Activated naive CD4-positive, alpha-beta T cell treated with anti-CD3 and anti-CD28 coated beads, Interleukin-2, amount 10 ng/mL, durations not matched to agents 7 days and 5 days (primary cell): ENCODE results near the gene GATA6.
A peak's percentile ranks its signal among the peaks of the same experiment; 100 is the strongest.

Experiments used
- CTCF ChIA-PET: fragments of 350-600 bp; sonication (Branson Sonifier 250); formaldehyde crosslinking; loops from one replicate; lab custom pipeline; 2021; ENCODE audit warnings: antibody characterized with exemption; lab: Charles Lee
- DNase-seq: peaks from one replicate; pipeline ENCODE4 v3.0.0-alpha.2; 2020
- H3K27ac Mint-ChIP-seq: one replicate; pipeline ENCODE4 v1.8.0; 2021; ENCODE audit warnings: mild to moderate bottlenecking, moderate library complexity, mixed read lengths
- H3K27me3 Mint-ChIP-seq: one replicate; pipeline ENCODE4 v1.8.0; 2021; ENCODE audit warnings: mild to moderate bottlenecking, mixed read lengths
- H3K36me3 Mint-ChIP-seq: one replicate; pipeline ENCODE4 v1.8.0; 2021; ENCODE audit warnings: mixed read lengths
- H3K4me1 Mint-ChIP-seq: one replicate; pipeline ENCODE4 v1.8.0; 2021; ENCODE audit warnings: mixed read lengths
- H3K4me3 Mint-ChIP-seq: one replicate; pipeline ENCODE4 v1.8.0; 2021; ENCODE audit warnings: mild to moderate bottlenecking, moderate library complexity, mixed read lengths
- H3K9me3 Mint-ChIP-seq: one replicate; pipeline ENCODE4 v1.8.0; 2021; ENCODE audit warnings: mixed read lengths

Gene GATA6

GRCh38 chr18:22159014-22159413 is 10.4 kb upstream of the GATA6 start:
- Mint-ChIP-seq H3K9me3 (no peaks in the 10 kb centered on the region), H3K27me3 (peaks cover 29% of the 10 kb centered on the region), H3K4me3 (no peak overlapping the region), H3K27ac (no peak overlapping the region), H3K4me1 (no peaks in the 10 kb centered on the region), H3K36me3 (no peaks in the 10 kb centered on the region)
- no peak for DNase-seq
- CTCF ChIA-PET = no interaction called here

GRCh38 chr18:22161090-22161489 is 8.3 kb upstream of the GATA6 start:
- no peaks in the 10 kb centered on the region for H3K9me3 Mint-ChIP-seq
- H3K4me1 Mint-ChIP-seq = no peaks in the 10 kb centered on the region
- H3K27ac Mint-ChIP-seq = no peak overlapping the region
- DNase-seq = no peak
- H3K36me3 Mint-ChIP-seq = no peaks in the 10 kb centered on the region
- CTCF ChIA-PET = interaction anchor here (0.6 kb wide), 1 partner anchor 10 kb away, joined by 5 read pairs; no protein-coding TSS in a partner anchor
- no peak overlapping the region for H3K4me3 Mint-ChIP-seq
- H3K27me3 Mint-ChIP-seq = peaks cover 50% of the 10 kb centered on the region

GRCh38 chr18:22163416-22164161 is 5.8 kb upstream of the GATA6 start:
- DNase-seq = no peak
- CTCF ChIA-PET = no interaction called here
- Mint-ChIP-seq H3K4me1 (peaks cover 5% of the 10 kb centered on the region), H3K9me3 (no peaks in the 10 kb centered on the region), H3K27ac (no peak overlapping the region), H3K4me3 (no peak overlapping the region), H3K36me3 (peaks cover 2% of the 10 kb centered on the region), H3K27me3 (peaks cover 71% of the 10 kb centered on the region)

GRCh38 chr18:22164337-22165048 is 4.9 kb upstream of the GATA6 start:
- no peak for DNase-seq
- H3K9me3 Mint-ChIP-seq = no peaks in the 10 kb centered on the region
- peaks cover 9% of the 10 kb centered on the region for H3K4me1 Mint-ChIP-seq
- H3K27ac Mint-ChIP-seq = no peak overlapping the region
- CTCF ChIA-PET = no interaction called here
- peaks cover 80% of the 10 kb centered on the region for H3K27me3 Mint-ChIP-seq
- H3K36me3 Mint-ChIP-seq = peaks cover 3% of the 10 kb centered on the region
- H3K4me3 Mint-ChIP-seq = no peak overlapping the region

GRCh38 chr18:22165049-22165602 is 4.3 kb upstream of the GATA6 start:
- Mint-ChIP-seq H3K9me3 (no peaks in the 10 kb centered on the region), H3K36me3 (peaks cover 5% of the 10 kb centered on the region), H3K4me3 (no peak overlapping the region), H3K27me3 (peaks cover 83% of the 10 kb centered on the region), H3K4me1 (peaks cover 13% of the 10 kb centered on the region), H3K27ac (no peak overlapping the region)
- CTCF ChIA-PET = no interaction called here
- DNase-seq = no peak

GRCh38 chr18:22165603-22166068 is 3.8 kb upstream of the GATA6 start:
- H3K4me1 Mint-ChIP-seq = peaks cover 18% of the 10 kb centered on the region
- H3K36me3 Mint-ChIP-seq = peaks cover 8% of the 10 kb centered on the region
- H3K9me3 Mint-ChIP-seq = no peaks in the 10 kb centered on the region
- CTCF ChIA-PET = no interaction called here
- H3K27ac Mint-ChIP-seq = no peak overlapping the region
- H3K27me3 Mint-ChIP-seq = peaks cover 88% of the 10 kb centered on the region
- H3K4me3 Mint-ChIP-seq = no peak overlapping the region
- DNase-seq = no peak

- no peak for DNase-seq
- CTCF ChIA-PET = interaction anchor here (0.6 kb wide), 1 partner anchor 11 kb away, joined by 4 read pairs; no protein-coding TSS in a partner anchor
- Mint-ChIP-seq H3K9me3 (no peaks in the 10 kb centered on the region), H3K4me3 (no peak overlapping the region), H3K27ac (peak overlapping the region; percentile 37), H3K27me3 (peaks cover 94% of the 10 kb centered on the region), H3K36me3 (peaks cover 8% of the 10 kb centered on the region), H3K4me1 (peaks cover 20% of the 10 kb centered on the region)
Observed at GRCh38 chr18:22166069-22166950, 3.1 kb upstream of the GATA6 start.

GRCh38 chr18:22167091-22167470 is 2.3 kb upstream of the GATA6 start:
- no peaks in the 10 kb centered on the region for H3K9me3 Mint-ChIP-seq
- H3K27ac Mint-ChIP-seq = peak overlapping the region; percentile 24
- no peak for DNase-seq
- H3K4me3 Mint-ChIP-seq = no peak overlapping the region
- peaks cover 8% of the 10 kb centered on the region for H3K36me3 Mint-ChIP-seq
- H3K27me3 Mint-ChIP-seq = peaks cover 92% of the 10 kb centered on the region
- peaks cover 20% of the 10 kb centered on the region for H3K4me1 Mint-ChIP-seq
- CTCF ChIA-PET = interaction anchor here (0.6 kb wide), 1 partner anchor 12 kb away, joined by 4 read pairs; no protein-coding TSS in a partner anchor

- peaks cover 8% of the 10 kb centered on the region for H3K36me3 Mint-ChIP-seq
- CTCF ChIA-PET = no interaction called here
- no peak for DNase-seq
- peaks cover 20% of the 10 kb centered on the region for H3K4me1 Mint-ChIP-seq
- H3K4me3 Mint-ChIP-seq = no peak overlapping the region
- no peaks in the 10 kb centered on the region for H3K9me3 Mint-ChIP-seq
- peaks cover 93% of the 10 kb centered on the region for H3K27me3 Mint-ChIP-seq
- peak overlapping the region; percentile 24 for H3K27ac Mint-ChIP-seq
Observed at GRCh38 chr18:22167471-22168241, 1.7 kb upstream of the GATA6 start.

GRCh38 chr18:22168360-22168921 is 948 bp upstream of the GATA6 start:
- H3K27ac Mint-ChIP-seq = peak overlapping the region; percentile 78

GRCh38 chr18:22169889-22170420 is 566 bp downstream of the GATA6 start:
- no peak overlapping the region for H3K27ac Mint-ChIP-seq
- CTCF ChIA-PET = no interaction called here
- peaks cover 96% of the 10 kb centered on the region for H3K27me3 Mint-ChIP-seq
- H3K4me3 Mint-ChIP-seq = peak overlapping the region; percentile 75
- no peaks in the 10 kb centered on the region for H3K9me3 Mint-ChIP-seq
- peak; percentile 34 for DNase-seq
- H3K4me1 Mint-ChIP-seq = peaks cover 20% of the 10 kb centered on the region
- H3K36me3 Mint-ChIP-seq = peaks cover 8% of the 10 kb centered on the region

More at GRCh38 chr18:22168360-22168921, 948 bp upstream of the GATA6 start:
- DNase-seq = no peak
- no peaks in the 10 kb centered on the region for H3K9me3 Mint-ChIP-seq
- peaks cover 8% of the 10 kb centered on the region for H3K36me3 Mint-ChIP-seq
- CTCF ChIA-PET = no interaction called here
- H3K4me3 Mint-ChIP-seq = peak overlapping the region; percentile 57
- peaks cover 96% of the 10 kb centered on the region for H3K27me3 Mint-ChIP-seq
- H3K4me1 Mint-ChIP-seq = peaks cover 20% of the 10 kb centered on the region

GRCh38 chr18:22170421-22171257 is 1.2 kb downstream of the GATA6 start:
- CTCF ChIA-PET = no interaction called here
- Mint-ChIP-seq H3K4me1 (peaks cover 20% of the 10 kb centered on the region), H3K36me3 (peaks cover 8% of the 10 kb centered on the region), H3K9me3 (no peaks in the 10 kb centered on the region), H3K27ac (peak overlapping the region; percentile 25), H3K27me3 (peaks cover 92% of the 10 kb centered on the region), H3K4me3 (peak overlapping the region; percentile 75)
- no peak for DNase-seq
